Skeletal muscle satellite cell (primary cell): ENCODE results near the gene RHEX.
A peak's percentile ranks its signal among the peaks of the same experiment; 100 is the strongest.

Experiments used
- H3K27me3 ChIP-seq: 2 replicates; pipeline ENCODE4 v1.7.0; 2013; ENCODE audit warnings: low read length; ENCODE audit not compliant: control insufficient read depth, insufficient read depth
- H3K36me3 ChIP-seq: 2 replicates; pipeline ENCODE4 v1.7.0; 2013; ENCODE audit warnings: mild to moderate bottlenecking, control low read depth, low read length; ENCODE audit not compliant: insufficient read depth
- H3K4me1 ChIP-seq: 2 replicates; pipeline ENCODE4 v1.7.0; 2013; ENCODE audit warnings: low read length; ENCODE audit not compliant: control insufficient read depth, insufficient read depth
- H3K4me2 ChIP-seq: 2 replicates; pipeline ENCODE4 v1.7.0; 2013; ENCODE audit warnings: mild to moderate bottlenecking, low read length
- H3K4me3 ChIP-seq: 2 replicates; pipeline ENCODE4 v1.7.0; 2013; ENCODE audit warnings: low read length
- H3K9ac ChIP-seq: 2 replicates; pipeline ENCODE4 v1.7.0; 2013; ENCODE audit warnings: mild to moderate bottlenecking, low read depth, low read length, moderate library complexity
- H3K9me3 ChIP-seq: replicated peaks from 2 replicates; pipeline ENCODE4 v1.7.0; 2013; ENCODE audit warnings: mild to moderate bottlenecking, control low read depth, low read length

Gene RHEX

DNA sequence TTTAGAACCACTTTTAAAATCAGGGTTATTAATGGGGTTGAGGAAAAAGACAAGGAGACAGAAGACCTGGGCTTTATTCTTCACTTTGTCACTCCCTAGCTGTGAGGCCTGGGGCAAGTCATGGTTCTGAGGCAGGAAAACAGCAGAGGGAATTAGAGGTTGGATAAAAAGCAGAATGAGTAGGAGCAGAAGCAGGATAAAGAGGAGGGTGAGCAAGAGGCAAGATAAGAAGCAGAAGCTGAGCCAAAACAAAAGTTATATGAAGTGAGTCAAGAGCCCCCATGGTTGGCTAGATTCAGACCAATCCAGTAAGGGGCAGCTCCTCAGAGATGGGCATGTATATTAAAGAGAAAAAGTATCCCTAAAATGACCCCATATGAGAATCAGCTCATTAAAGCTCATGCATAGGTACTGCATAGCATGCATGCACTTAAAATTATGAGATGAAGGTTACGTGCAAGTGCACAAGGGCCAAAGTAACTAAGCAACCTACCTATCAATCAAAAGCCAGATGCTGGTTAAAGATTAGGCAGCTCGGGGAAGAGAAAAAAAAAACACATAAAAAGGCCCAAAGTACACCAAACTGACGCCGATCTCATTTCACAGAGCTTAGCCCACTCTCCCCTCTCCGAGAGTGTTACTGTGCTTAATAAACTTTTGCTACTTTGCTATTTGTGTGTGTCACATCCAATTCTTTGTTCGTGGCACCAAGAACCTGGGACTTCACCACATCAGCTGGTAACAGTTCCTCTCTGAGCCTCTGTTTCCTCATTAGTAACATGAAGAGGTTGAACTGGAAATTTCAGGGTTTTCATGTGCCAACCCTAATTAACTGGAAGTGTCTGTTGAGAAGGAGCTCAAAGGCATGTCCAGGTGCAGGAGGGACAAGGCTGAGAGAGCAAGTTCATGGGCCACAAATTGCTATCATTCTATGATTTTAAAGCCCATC, 62.0 kb downstream of the RHEX start:
- no peak overlapping the region for H3K4me2 ChIP-seq
- peaks cover 71% of the 10 kb centered on the region for H3K27me3 ChIP-seq
- H3K9ac ChIP-seq: no peak overlapping the region
- no peaks in the 10 kb centered on the region for H3K36me3 ChIP-seq
- no peaks in the 10 kb centered on the region for H3K9me3 ChIP-seq
- peaks cover 5% of the 10 kb centered on the region for H3K4me1 ChIP-seq
- no peak overlapping the region for H3K4me3 ChIP-seq

GRCh38 chr1:206115791-206116190, 62.8 kb downstream of the RHEX start:
- no peak overlapping the region for H3K4me3 ChIP-seq
- no peaks in the 10 kb centered on the region for H3K9me3 ChIP-seq
- H3K27me3 ChIP-seq: peaks cover 72% of the 10 kb centered on the region
- no peaks in the 10 kb centered on the region for H3K36me3 ChIP-seq
- peaks cover 5% of the 10 kb centered on the region for H3K4me1 ChIP-seq
- no peak overlapping the region for H3K4me2 ChIP-seq
- no peak overlapping the region for H3K9ac ChIP-seq

DNA sequence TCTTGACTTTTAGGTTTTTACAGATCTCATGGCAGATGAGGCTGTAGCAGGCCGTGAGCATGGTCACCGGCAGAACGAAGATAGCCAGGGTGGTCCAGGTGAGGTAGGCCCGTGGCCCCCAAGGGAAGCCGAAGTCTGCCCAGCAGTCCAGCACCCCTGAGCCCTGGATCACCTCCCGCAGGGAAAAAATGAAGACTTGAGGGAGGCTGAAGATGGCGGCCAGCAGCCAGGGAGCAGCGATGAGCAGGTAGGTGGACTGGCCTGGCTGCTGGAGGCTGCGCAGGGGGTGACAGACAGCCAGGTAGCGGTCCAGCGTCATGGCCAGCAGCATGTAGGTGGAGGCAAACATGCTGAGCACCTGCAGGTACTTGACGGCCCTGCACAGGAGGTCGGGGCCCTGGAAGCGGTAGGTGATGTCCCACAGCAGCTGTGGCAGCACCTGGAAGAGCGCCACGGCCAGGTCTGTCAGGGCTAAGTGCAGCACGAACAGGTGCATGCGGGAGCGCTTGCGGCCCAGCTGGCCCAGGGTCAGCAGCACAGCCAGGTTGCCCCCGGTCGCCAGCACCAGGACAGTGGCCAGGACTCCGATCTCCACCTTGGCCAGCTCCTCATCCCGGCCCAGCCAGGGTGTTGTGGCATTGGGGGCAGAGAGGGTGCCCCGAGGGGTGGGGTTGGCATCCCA, 63.4 kb downstream of the RHEX start:
- H3K36me3 ChIP-seq: no peaks in the 10 kb centered on the region
- peaks cover 4% of the 10 kb centered on the region for H3K9me3 ChIP-seq
- H3K9ac ChIP-seq: no peak overlapping the region
- H3K4me1 ChIP-seq: peaks cover 5% of the 10 kb centered on the region
- H3K4me2 ChIP-seq: no peak overlapping the region
- H3K4me3 ChIP-seq: no peak overlapping the region
- H3K27me3 ChIP-seq: peaks cover 68% of the 10 kb centered on the region

DNA sequence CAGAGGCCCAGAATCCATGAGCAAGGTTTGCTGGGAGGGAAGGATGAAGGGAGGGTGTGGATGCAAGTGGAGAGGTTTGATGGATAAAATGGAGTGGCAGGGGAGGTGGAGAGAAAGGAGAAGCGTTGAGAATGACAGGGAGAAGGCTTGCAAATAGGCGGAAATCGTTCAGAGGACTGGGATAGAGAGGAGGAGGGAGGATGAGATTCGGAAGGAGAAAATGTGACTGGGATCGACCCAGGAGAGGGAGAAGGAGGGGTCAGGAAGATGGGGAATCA, 63.8 kb downstream of the RHEX start:
- Histone ChIP-seq H3K9ac (no peak overlapping the region), H3K4me1 (peaks cover 5% of the 10 kb centered on the region), H3K36me3 (no peaks in the 10 kb centered on the region), H3K4me2 (peak overlapping the region; percentile 83), H3K27me3 (peaks cover 67% of the 10 kb centered on the region), H3K4me3 (peak overlapping the region; percentile 62), H3K9me3 (peaks cover 4% of the 10 kb centered on the region)

DNA sequence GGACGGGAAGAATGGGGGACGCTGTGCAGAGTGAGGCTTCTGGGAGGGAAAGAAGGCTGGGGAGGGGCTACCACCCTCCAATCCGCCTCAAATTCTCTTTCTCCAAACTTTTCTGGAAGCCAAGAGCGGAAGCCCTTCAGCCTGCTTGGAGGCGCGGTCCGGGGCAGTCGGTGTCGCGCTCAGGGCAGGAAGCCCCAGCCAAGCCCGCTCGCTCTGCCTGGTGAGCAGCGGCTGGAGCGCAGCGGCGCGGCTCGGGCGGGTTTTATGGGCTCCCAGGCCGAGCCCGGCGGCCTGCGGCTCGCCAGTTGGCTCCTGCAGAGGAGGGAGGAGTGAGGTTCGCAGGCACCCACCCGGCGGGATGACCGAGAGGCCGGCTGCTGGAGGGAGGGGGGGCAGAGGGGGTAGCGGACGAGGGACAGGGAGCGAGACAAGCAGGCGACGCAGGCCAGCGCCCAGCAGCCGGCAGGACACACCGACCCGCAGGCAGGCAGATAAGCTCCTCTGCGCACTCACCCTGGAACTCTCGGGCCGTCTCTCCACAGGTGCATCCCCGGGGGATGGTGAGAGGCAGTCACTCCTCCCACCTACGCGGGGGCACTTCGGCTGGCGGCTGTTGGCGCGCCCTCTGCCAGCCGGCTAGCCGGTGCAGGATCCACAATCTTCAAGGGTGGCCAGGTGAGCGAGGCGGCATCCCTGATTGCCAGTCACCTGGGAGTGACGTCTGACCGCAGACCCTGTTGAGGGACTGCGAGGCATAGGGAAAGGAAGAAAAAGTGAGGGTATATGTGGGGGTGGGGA, 64.4 kb downstream of the RHEX start, which contains the start of gene AVPR1B:
TSS of gene AVPR1B (minus strand) at position 238 of the 798 bp plus-strand sequence. CDS start 498 bp downstream, outside the sequence.
- Histone ChIP-seq H3K4me3 (peak within 1 kb of the TSS; percentile 62), H3K9me3 (peaks cover 4% of the 10 kb centered on the region), H3K27me3 (peaks cover 71% of the 10 kb centered on the region), H3K36me3 (no peaks in the 10 kb centered on the region), H3K9ac (no peak within 1 kb of the TSS), H3K4me2 (peak within 1 kb of the TSS; percentile 83), H3K4me1 (peaks cover 5% of the 10 kb centered on the region)

GRCh38 chr1:206120406-206120805, 67.4 kb downstream of the RHEX start:
- H3K27me3 ChIP-seq: peaks cover 46% of the 10 kb centered on the region
- no peak overlapping the region for H3K4me3 ChIP-seq
- H3K4me1 ChIP-seq: peaks cover 5% of the 10 kb centered on the region
- no peak overlapping the region for H3K9ac ChIP-seq
- H3K4me2 ChIP-seq: no peak overlapping the region
- H3K36me3 ChIP-seq: no peaks in the 10 kb centered on the region
- H3K9me3 ChIP-seq: peaks cover 4% of the 10 kb centered on the region

- no peak overlapping the region for H3K4me3 ChIP-seq
- peaks cover 4% of the 10 kb centered on the region for H3K9me3 ChIP-seq
- no peak overlapping the region for H3K9ac ChIP-seq
- H3K36me3 ChIP-seq: no peaks in the 10 kb centered on the region
- peaks cover 5% of the 10 kb centered on the region for H3K4me1 ChIP-seq
- H3K4me2 ChIP-seq: no peak overlapping the region
- peaks cover 40% of the 10 kb centered on the region for H3K27me3 ChIP-seq
Measured at GRCh38 chr1:206121269-206121668, 68.3 kb downstream of the RHEX start.

DNA sequence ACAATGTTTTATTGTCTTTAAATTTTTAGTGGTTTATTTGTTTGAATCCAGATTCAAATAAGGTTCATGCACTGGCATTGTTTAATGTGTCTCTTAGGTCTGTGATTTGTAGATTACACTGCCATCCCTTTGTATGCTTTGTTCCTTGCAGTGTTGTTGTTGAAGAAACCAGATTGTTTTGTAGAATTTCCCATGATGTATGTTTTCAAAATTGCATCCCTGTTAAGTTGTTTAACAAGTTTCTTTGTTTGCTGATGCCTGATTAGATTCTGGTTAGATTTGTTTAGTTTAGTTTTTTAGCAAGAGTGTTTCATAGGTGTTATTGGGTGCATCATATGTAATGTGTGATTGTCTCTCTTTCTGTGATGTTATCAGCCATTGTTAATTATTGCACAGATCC, 69.7 kb downstream of the RHEX start:
- Histone ChIP-seq H3K9ac (no peak overlapping the region), H3K4me2 (no peak overlapping the region), H3K27me3 (peaks cover 38% of the 10 kb centered on the region)

DNA sequence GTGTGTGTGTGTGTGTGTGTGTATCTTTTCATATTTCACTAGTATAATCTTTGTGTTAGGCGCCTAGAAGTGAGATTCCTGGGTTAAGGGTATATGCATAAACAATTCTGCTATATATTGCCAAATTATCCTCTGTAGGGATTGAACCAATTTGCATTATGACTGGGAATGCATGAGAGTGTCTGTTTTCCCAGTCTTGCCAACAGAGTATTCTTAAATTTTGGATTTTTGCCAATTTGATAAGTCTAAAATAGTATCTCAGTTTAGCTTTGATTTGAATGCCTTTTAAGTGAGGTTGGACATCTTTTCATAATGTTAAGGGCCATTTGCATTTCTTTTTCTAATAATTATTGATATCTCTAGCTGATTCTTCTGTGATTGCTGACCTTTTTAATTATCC, 72.4 kb downstream of the RHEX start:
- Histone ChIP-seq H3K9ac (no peak overlapping the region), H3K36me3 (no peaks in the 10 kb centered on the region), H3K4me2 (no peak overlapping the region), H3K27me3 (peaks cover 47% of the 10 kb centered on the region), H3K9me3 (peaks cover 4% of the 10 kb centered on the region), H3K4me3 (no peak overlapping the region), H3K4me1 (no peaks in the 10 kb centered on the region)

More for the DNA sequence above, 69.7 kb downstream of the RHEX start:
- Histone ChIP-seq H3K4me1 (peaks cover 1% of the 10 kb centered on the region), H3K9me3 (peaks cover 4% of the 10 kb centered on the region), H3K36me3 (no peaks in the 10 kb centered on the region), H3K4me3 (no peak overlapping the region)

GRCh38 chr1:206127336-206127735, 74.4 kb downstream of the RHEX start:
- Histone ChIP-seq H3K4me2 (no peak overlapping the region), H3K27me3 (peaks cover 40% of the 10 kb centered on the region), H3K4me1 (no peaks in the 10 kb centered on the region), H3K36me3 (no peaks in the 10 kb centered on the region), H3K4me3 (no peak overlapping the region), H3K9ac (no peak overlapping the region), H3K9me3 (no peaks in the 10 kb centered on the region)

- Histone ChIP-seq H3K4me3 (no peak overlapping the region), H3K9me3 (no peaks in the 10 kb centered on the region), H3K9ac (no peak overlapping the region), H3K4me2 (no peak overlapping the region), H3K4me1 (no peaks in the 10 kb centered on the region), H3K36me3 (no peaks in the 10 kb centered on the region), H3K27me3 (peaks cover 40% of the 10 kb centered on the region)
Measured at GRCh38 chr1:206128196-206128595, 75.2 kb downstream of the RHEX start.
